GM19372 (cell line): ENCODE measurements around the gene TRIM62.

ENCODE experiments used
- ATAC-seq: cut with Tn5 transposase; IDR thresholded peaks from one replicate; pipeline ENCODE4 v1.9.1; 2021; ENCODE audit warnings: mild to moderate bottlenecking, low read depth, moderate library complexity; ENCODE audit not compliant: unreplicated experiment

The TRIM62 gene

GRCh38 chr1:33162141-33162540, 19.7 kb downstream of the TRIM62 start:
- no peak for ATAC-seq

GRCh38 chr1:33161061-33161681, 20.7 kb downstream of the TRIM62 start:
- no peak for ATAC-seq

GRCh38 chr1:33159577-33159976, 22.3 kb downstream of the TRIM62 start:
- no peak for ATAC-seq

- ATAC-seq = no peak
These were observed 23.5 kb downstream of the TRIM62 start for GRCh38 chr1:33158366-33158765.

GRCh38 chr1:33157131-33157530, 24.7 kb downstream of the TRIM62 start:
- ATAC-seq = no peak

GRCh38 chr1:33155877-33156538, 25.8 kb downstream of the TRIM62 start:
- no peak for ATAC-seq

- no peak for ATAC-seq
These were observed 28.2 kb downstream of the TRIM62 start for GRCh38 chr1:33153650-33154049.

GRCh38 chr1:33152685-33153432, 29.0 kb downstream of the TRIM62 start:
- ATAC-seq = no peak

GRCh38 chr1:33151116-33151515, 30.7 kb downstream of the TRIM62 start:
- no peak for ATAC-seq

GRCh38 chr1:33150522-33150921, 31.3 kb downstream of the TRIM62 start:
- no peak for ATAC-seq

GRCh38 chr1:33149453-33150190, 32.2 kb downstream of the TRIM62 start:
- ATAC-seq = no peak

GRCh38 chr1:33148615-33149014, 33.2 kb downstream of the TRIM62 start:
- no peak for ATAC-seq

GRCh38 chr1:33147997-33148314, 33.9 kb downstream of the TRIM62 start:
- no peak for ATAC-seq

- no peak for ATAC-seq
These were observed 34.4 kb downstream of the TRIM62 start for GRCh38 chr1:33147275-33147996.

GRCh38 chr1:33146003-33146402, 35.8 kb downstream of the TRIM62 start:
- no peak for ATAC-seq

GRCh38 chr1:33143698-33144097, 38.1 kb downstream of the TRIM62 start:
- ATAC-seq = no peak

GRCh38 chr1:33143176-33143575, 38.7 kb downstream of the TRIM62 start:
- no peak for ATAC-seq

GRCh38 chr1:33142483-33143064, 39.3 kb downstream of the TRIM62 start:
- no peak for ATAC-seq

- ATAC-seq = no peak
These were observed 40.1 kb downstream of the TRIM62 start for GRCh38 chr1:33141781-33142180.

GRCh38 chr1:33141216-33141615, 40.6 kb downstream of the TRIM62 start:
- no peak for ATAC-seq
